GM12801 (cell line): ENCODE results near the gene SBSN.

Experiments
- CTCF ChIP-seq: IDR thresholded peaks from one replicate; pipeline ENCODE4 v1.5.1; 2011; ENCODE audit warnings: control low read depth; ENCODE audit not compliant: insufficient read length; ENCODE audit errors: extremely low read depth

The SBSN gene

GRCh38 chr19:35562776-35563175 lies 34.7 kb upstream of the SBSN start:
- TF ChIP-seq CTCF: no peak

- TF ChIP-seq CTCF: no peak
These were observed 34.2 kb upstream of the SBSN start for GRCh38 chr19:35562336-35562735.

- no peak for TF ChIP-seq CTCF
These were observed 33.3 kb upstream of the SBSN start for GRCh38 chr19:35561436-35561835.

GRCh38 chr19:35560677-35561076 lies 32.6 kb upstream of the SBSN start:
- no peak for TF ChIP-seq CTCF

- TF ChIP-seq CTCF: no peak
These were observed 32.2 kb upstream of the SBSN start for GRCh38 chr19:35560271-35560670.

- TF ChIP-seq CTCF: no peak
These were observed 31.7 kb upstream of the SBSN start for GRCh38 chr19:35559781-35560180.

GRCh38 chr19:35559281-35559659 lies 31.2 kb upstream of the SBSN start:
- TF ChIP-seq CTCF: no peak
